Osteoblast (primary cell): ENCODE data around the gene GRM8. TPM values are rescaled to one million over a fixed set of nuclear protein-coding genes. Genes with fewer than 3 reads are reported as not detected.
"Not testable (repeated sequence)": the region's sequence is repeated elsewhere in the genome, so short reads cannot be mapped to it uniquely, and the experiment has no call there.

Source experiments
- DNase-seq: peaks from one replicate; pipeline ENCODE4 v3.0.0; 2011; ENCODE audit warnings: low spot score, mixed read lengths; ENCODE audit not compliant: insufficient read length; ENCODE audit errors: missing footprints
- H2AFZ ChIP-seq: 2 replicates; pipeline ENCODE4 v1.6.0; 2011; ENCODE audit warnings: mild to moderate bottlenecking, low read length
- H3K27ac ChIP-seq: 2 replicates; pipeline ENCODE4 v1.5.1; 2011; ENCODE audit warnings: mild to moderate bottlenecking, low read depth, low read length, moderate library complexity
- H3K27me3 ChIP-seq: 2 replicates; pipeline ENCODE4 v1.6.0; 2012; ENCODE audit warnings: mild to moderate bottlenecking, control low read depth, inconsistent platforms, low read length, moderate library complexity; ENCODE audit not compliant: insufficient read depth
- H3K36me3 ChIP-seq: 2 replicates; pipeline ENCODE4 v1.5.1; 2011; ENCODE audit warnings: mild to moderate bottlenecking, low read length, control low read depth, moderate library complexity; ENCODE audit not compliant: insufficient read depth
- H3K4me1 ChIP-seq: 2 replicates; pipeline ENCODE4 v1.5.1; 2011; ENCODE audit warnings: mild to moderate bottlenecking, low read length, control low read depth, moderate library complexity; ENCODE audit not compliant: insufficient read depth
- H3K4me2 ChIP-seq: 2 replicates; pipeline ENCODE4 v1.6.0; 2011; ENCODE audit warnings: mild to moderate bottlenecking, low read length; ENCODE audit not compliant: insufficient read depth
- H3K4me3 ChIP-seq: fragments of 200-600 bp; sonication (generic); 3 replicates; pipeline ENCODE4 v1.5.1; 2012; ENCODE audit warnings: mild to moderate bottlenecking, low read length, inconsistent platforms; ENCODE audit not compliant: insufficient read depth
- H3K79me2 ChIP-seq: 2 replicates; pipeline ENCODE4 v1.6.0; 2012; ENCODE audit warnings: mild to moderate bottlenecking, low read length, control low read depth, inconsistent platforms; ENCODE audit not compliant: insufficient read depth
- H3K9me3 ChIP-seq: 2 replicates; pipeline ENCODE4 v1.5.1; 2011; ENCODE audit warnings: low read depth, low read length, control low read depth
- H4K20me1 ChIP-seq: 2 replicates; pipeline ENCODE4 v1.6.0; 2012; ENCODE audit warnings: mild to moderate bottlenecking, low read length, control low read depth; ENCODE audit not compliant: insufficient read depth
- CTCF ChIP-seq: IDR thresholded peaks from 2 replicates; pipeline ENCODE4 v1.5.1; 2011; ENCODE audit warnings: mild to moderate bottlenecking, low read depth, low read length, moderate library complexity; ENCODE audit errors: extremely low read depth
- total RNA-seq: library from RNA; depleted of rRNA; stranded (reverse); fragments of >200 nt; gene quantifications from 2 replicates; pipeline ENCODE4 v1.2.3, GENCODE V29; 2012

GRM8 gene
- total RNA-seq, 1 donor: not detected

- H4K20me1 ChIP-seq: no peaks in the 10 kb centered on the region
- no peak overlapping the region for H3K4me3 ChIP-seq
- no peaks in the 10 kb centered on the region for H3K36me3 ChIP-seq
- H3K4me1 ChIP-seq: no peaks in the 10 kb centered on the region
- H3K27me3 ChIP-seq: no peaks in the 10 kb centered on the region
- H3K4me2 ChIP-seq: no peak overlapping the region
- H3K9me3 ChIP-seq: no peaks in the 10 kb centered on the region
- H3K79me2 ChIP-seq: no peaks in the 10 kb centered on the region
- DNase-seq: no peak
- H2AFZ ChIP-seq: no peak overlapping the region
- H3K27ac ChIP-seq: no peak overlapping the region
- no peak for TF ChIP-seq CTCF
These were observed 411.9 kb downstream of the GRM8 start for GRCh38 chr7:126840869-126841268.

DNA sequence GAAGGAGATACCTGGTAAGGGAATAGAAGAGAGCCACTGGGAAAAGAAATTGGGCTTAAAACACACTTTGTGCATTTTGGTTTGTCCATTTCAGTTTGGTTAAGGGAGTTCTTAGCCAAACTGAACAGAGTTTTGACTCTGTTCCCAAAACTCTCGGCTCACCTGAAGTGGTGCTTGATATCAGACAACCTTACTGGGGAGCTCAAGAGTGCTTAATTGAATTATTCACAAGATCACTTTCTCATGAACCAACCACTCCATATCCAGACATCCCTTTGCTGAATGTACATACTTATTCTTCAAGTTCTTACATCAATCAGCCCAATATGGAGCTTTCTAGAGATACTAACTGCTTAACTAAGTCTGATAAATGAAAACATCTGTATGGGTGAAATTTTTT, 413.1 kb downstream of the GRM8 start:
- no peaks in the 10 kb centered on the region for H4K20me1 ChIP-seq
- H3K79me2 ChIP-seq: no peaks in the 10 kb centered on the region
- H3K27me3 ChIP-seq: no peaks in the 10 kb centered on the region
- H3K4me3 ChIP-seq: no peak overlapping the region
- no peak overlapping the region for H3K27ac ChIP-seq
- H3K9me3 ChIP-seq: no peaks in the 10 kb centered on the region
- no peak overlapping the region for H2AFZ ChIP-seq
- H3K4me2 ChIP-seq: no peak overlapping the region
- H3K4me1 ChIP-seq: no peaks in the 10 kb centered on the region
- TF ChIP-seq CTCF: no peak
- no peaks in the 10 kb centered on the region for H3K36me3 ChIP-seq
- DNase-seq: no peak

DNA sequence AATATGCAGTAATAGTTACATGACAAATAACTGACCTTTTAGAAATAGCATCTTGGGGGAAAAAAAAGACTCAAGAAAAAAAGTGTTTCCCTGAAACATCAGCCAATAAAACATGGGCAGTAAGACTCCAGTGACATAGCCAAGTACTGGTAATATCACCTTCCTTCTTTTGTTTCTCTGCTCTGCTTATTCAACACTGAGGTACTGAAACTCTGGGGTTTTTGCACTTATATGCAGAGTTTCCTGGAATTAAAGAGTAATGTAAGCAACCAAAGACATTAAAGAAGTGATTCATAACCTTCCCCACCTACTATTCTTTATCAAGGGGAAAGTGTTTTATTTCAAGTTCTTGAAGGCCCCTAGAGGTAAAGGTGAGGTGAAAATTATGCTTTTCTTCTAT, 414.5 kb downstream of the GRM8 start:
- H3K4me1 ChIP-seq: no peaks in the 10 kb centered on the region
- H4K20me1 ChIP-seq: no peaks in the 10 kb centered on the region
- H3K27me3 ChIP-seq: no peaks in the 10 kb centered on the region
- DNase-seq: no peak
- no peak overlapping the region for H3K4me2 ChIP-seq
- no peaks in the 10 kb centered on the region for H3K36me3 ChIP-seq
- no peaks in the 10 kb centered on the region for H3K79me2 ChIP-seq
- H2AFZ ChIP-seq: no peak overlapping the region
- H3K9me3 ChIP-seq: no peaks in the 10 kb centered on the region
- H3K27ac ChIP-seq: no peak overlapping the region
- no peak overlapping the region for H3K4me3 ChIP-seq
- TF ChIP-seq CTCF: no peak

DNA sequence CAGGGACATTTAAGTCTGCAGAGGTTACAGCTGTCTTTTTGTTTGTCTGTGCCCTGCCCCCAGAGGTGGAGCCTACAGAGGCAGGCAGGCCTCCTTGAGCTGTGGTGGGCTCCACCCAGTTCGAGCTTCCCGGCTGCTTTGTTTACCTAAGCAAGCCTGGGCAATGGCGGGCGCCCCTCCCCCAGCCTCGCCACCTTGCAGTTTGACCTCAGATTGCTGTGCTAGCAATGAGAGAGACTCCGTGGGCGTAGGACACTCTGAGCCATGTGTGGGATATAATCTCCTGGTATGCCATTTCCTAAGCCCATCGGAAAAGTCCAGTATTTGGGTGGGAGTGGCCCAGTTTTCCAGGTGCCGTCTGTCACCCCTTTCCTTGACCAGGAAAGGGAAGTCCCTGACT, 421.5 kb downstream of the GRM8 start:
- not testable (repeated sequence) for H2AFZ ChIP-seq, H3K27ac ChIP-seq, H3K4me3 ChIP-seq, H4K20me1 ChIP-seq, DNase-seq, H3K79me2 ChIP-seq, H3K4me1 ChIP-seq, H3K9me3 ChIP-seq, H3K36me3 ChIP-seq, H3K27me3 ChIP-seq, H3K4me2 ChIP-seq

GRCh38 chr7:126820925-126821324, 431.8 kb downstream of the GRM8 start:
- no peak overlapping the region for H2AFZ ChIP-seq
- no peaks in the 10 kb centered on the region for H3K9me3 ChIP-seq
- no peak for TF ChIP-seq CTCF
- no peak overlapping the region for H3K27ac ChIP-seq
- no peak overlapping the region for H3K4me3 ChIP-seq
- H3K4me1 ChIP-seq: no peaks in the 10 kb centered on the region
- H3K79me2 ChIP-seq: no peaks in the 10 kb centered on the region
- no peaks in the 10 kb centered on the region for H4K20me1 ChIP-seq
- no peaks in the 10 kb centered on the region for H3K27me3 ChIP-seq
- DNase-seq: no peak
- H3K36me3 ChIP-seq: no peaks in the 10 kb centered on the region
- H3K4me2 ChIP-seq: no peak overlapping the region
